OCI-LY1 (cell line): ENCODE measurements around the gene AIRE.
A peak's percentile ranks its signal among the peaks of the same experiment; 100 is the strongest.
"Not testable (repeated sequence)": the region's sequence is repeated elsewhere in the genome, so short reads cannot be mapped to it uniquely, and the experiment has no call there.

Experiments used
- H2AFZ ChIP-seq: fragments of 200-600 bp; sonication (generic), shearing (Covaris generic); 2 replicates; pipeline ENCODE4 v1.6.0; 2014; ENCODE audit warnings: antibody characterized with exemption, mild to moderate bottlenecking, low read length
- H3F3A ChIP-seq: fragments of 200-600 bp; sonication (generic), shearing (Covaris generic); 2 replicates; pipeline ENCODE4 v1.6.0; 2014; ENCODE audit warnings: mild to moderate bottlenecking, antibody characterized with exemption, low read length, moderate library complexity; ENCODE audit not compliant: insufficient read depth
- H3K27ac ChIP-seq: fragments of 200-600 bp; sonication (generic); 2 replicates; pipeline ENCODE4 v1.5.1; 2014; ENCODE audit warnings: low read length, mixed run types, mild to moderate bottlenecking, low read depth; ENCODE audit not compliant: poor library complexity, severe bottlenecking
- H3K27me3 ChIP-seq: fragments of 200-600 bp; sonication (generic); 2 replicates; pipeline ENCODE4 v1.6.0; 2014; ENCODE audit warnings: antibody characterized with exemption, mild to moderate bottlenecking, low read length, moderate library complexity; ENCODE audit not compliant: insufficient read depth
- H3K36me3 ChIP-seq: fragments of 200-600 bp; sonication (generic); 2 replicates; pipeline ENCODE4 v1.6.1; 2014; ENCODE audit warnings: mild to moderate bottlenecking, antibody characterized with exemption, low read length, moderate library complexity, mixed read lengths; ENCODE audit not compliant: insufficient read depth
- H3K4me1 ChIP-seq: fragments of 200-600 bp; sonication (generic); 2 replicates; pipeline ENCODE4 v1.5.1; 2014; ENCODE audit warnings: mild to moderate bottlenecking, low read length, moderate library complexity; ENCODE audit not compliant: insufficient read depth, severe bottlenecking
- H3K4me2 ChIP-seq: fragments of 200-600 bp; sonication (generic), shearing (Covaris generic); 2 replicates; pipeline ENCODE4 v1.6.1; 2014; ENCODE audit warnings: low read length
- H3K4me3 ChIP-seq: fragments of 200-600 bp; sonication (generic); 2 replicates; pipeline ENCODE4 v1.5.1; 2014; ENCODE audit warnings: low read length, low read depth, mild to moderate bottlenecking, mixed read lengths; ENCODE audit not compliant: poor library complexity, severe bottlenecking
- H3K79me2 ChIP-seq: fragments of 200-600 bp; shearing (Covaris generic); 2 replicates; pipeline ENCODE4 v1.6.1; 2016; ENCODE audit warnings: mixed run types, low read length, mixed read lengths; ENCODE audit not compliant: insufficient read depth
- H3K9ac ChIP-seq: fragments of 200-600 bp; sonication (generic), shearing (Covaris generic); 2 replicates; pipeline ENCODE4 v1.6.1; 2014; ENCODE audit warnings: mild to moderate bottlenecking, low read length, mixed read lengths
- H3K9me2 ChIP-seq: fragments of 200-600 bp; sonication (generic), shearing (Covaris generic); 2 replicates; pipeline ENCODE4 v1.6.1; 2014; ENCODE audit warnings: low read depth, mild to moderate bottlenecking, low read length, mixed read lengths
- H3K9me3 ChIP-seq: fragments of 200-600 bp; shearing (Covaris generic); 2 replicates; pipeline ENCODE4 v1.6.1; 2014; ENCODE audit warnings: low read length, mixed read lengths
- H4K20me1 ChIP-seq: fragments of 200-600 bp; sonication (generic), shearing (Covaris generic); 2 replicates; pipeline ENCODE4 v1.6.0; 2016; ENCODE audit warnings: mild to moderate bottlenecking, low read length; ENCODE audit not compliant: insufficient read depth
- CTCF ChIP-seq: fragments of 200-600 bp; sonication (generic), shearing (Covaris generic); IDR thresholded peaks from 2 replicates; pipeline ENCODE4 v1.5.1; 2017; ENCODE audit warnings: mild to moderate bottlenecking, antibody characterized with exemption, low read length, moderate library complexity, mixed read lengths
- EZH2 ChIP-seq: fragments of 200-600 bp; sonication (generic), shearing (Covaris generic); IDR thresholded peaks from 2 replicates; pipeline ENCODE4 v1.8.0; 2017; ENCODE audit warnings: borderline replicate concordance, mixed run types, mild to moderate bottlenecking, antibody characterized with exemption, low read length, moderate library complexity, mixed read lengths

Gene AIRE

DNA sequence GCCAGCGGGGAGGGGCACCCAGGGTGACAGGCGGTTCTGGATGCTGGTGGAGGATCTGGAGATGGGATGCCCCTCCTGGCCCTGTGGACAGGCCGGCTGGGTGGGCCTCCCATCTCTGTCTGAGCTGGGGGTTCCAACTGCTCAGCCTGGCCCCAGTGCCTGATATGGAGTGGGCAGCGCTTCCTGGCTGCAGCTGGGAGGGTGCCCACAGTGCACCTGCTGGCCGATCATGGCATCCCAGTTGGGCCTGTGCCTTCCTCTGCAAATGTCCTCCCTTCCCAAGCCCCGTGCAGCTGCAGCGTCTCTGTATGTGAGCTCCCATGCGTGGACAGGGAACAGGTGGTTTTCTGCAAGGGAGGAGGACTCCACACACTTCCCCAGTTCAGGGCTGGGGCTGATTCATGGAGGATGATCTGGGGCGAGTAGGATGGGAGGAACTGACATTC, 16.3 kb downstream of the AIRE start:
- H3K9me3 ChIP-seq = no peaks in the 10 kb centered on the region
- peaks cover 45% of the 10 kb centered on the region for H3K4me1 ChIP-seq
- H3K79me2 ChIP-seq = no peaks in the 10 kb centered on the region
- no peaks in the 10 kb centered on the region for H4K20me1 ChIP-seq
- H3K27me3 ChIP-seq = no peaks in the 10 kb centered on the region
- no peaks in the 10 kb centered on the region for H3K9me2 ChIP-seq
- H3K27ac ChIP-seq = peak overlapping the region; percentile 64
- no peak overlapping the region for H2AFZ ChIP-seq
- TF ChIP-seq EZH2 = no peak
- TF ChIP-seq CTCF = no peak
- H3F3A ChIP-seq = no peaks in the 10 kb centered on the region
- peak overlapping the region; percentile 74; the same call in 1 of the 2 replicates for H3K9ac ChIP-seq
- H3K4me3 ChIP-seq = peak overlapping the region; percentile 73
- peak overlapping the region; percentile 89 for H3K4me2 ChIP-seq
- H3K36me3 ChIP-seq = peaks cover 5% of the 10 kb centered on the region; the same call in 1 of the 2 replicates

- not testable (repeated sequence) for H4K20me1 ChIP-seq, H3K79me2 ChIP-seq, H2AFZ ChIP-seq, H3F3A ChIP-seq, H3K27me3 ChIP-seq, H3K9me2 ChIP-seq, H3K9me3 ChIP-seq
- Histone ChIP-seq H3K4me2 (peak overlapping the region; percentile 89), H3K27ac (peak overlapping the region; percentile 64), H3K9ac (peak overlapping the region; percentile 74; the same call in 1 of the 2 replicates), H3K4me1 (peaks cover 45% of the 10 kb centered on the region), H3K4me3 (peak overlapping the region; percentile 73), H3K36me3 (peaks cover 11% of the 10 kb centered on the region; the same call in 1 of the 2 replicates)
- TF ChIP-seq CTCF = peak; percentile 32; the same call in 1 of the 2 replicates
These were observed 17.1 kb downstream of the AIRE start for GRCh38 chr21:44302573-44303401.

DNA sequence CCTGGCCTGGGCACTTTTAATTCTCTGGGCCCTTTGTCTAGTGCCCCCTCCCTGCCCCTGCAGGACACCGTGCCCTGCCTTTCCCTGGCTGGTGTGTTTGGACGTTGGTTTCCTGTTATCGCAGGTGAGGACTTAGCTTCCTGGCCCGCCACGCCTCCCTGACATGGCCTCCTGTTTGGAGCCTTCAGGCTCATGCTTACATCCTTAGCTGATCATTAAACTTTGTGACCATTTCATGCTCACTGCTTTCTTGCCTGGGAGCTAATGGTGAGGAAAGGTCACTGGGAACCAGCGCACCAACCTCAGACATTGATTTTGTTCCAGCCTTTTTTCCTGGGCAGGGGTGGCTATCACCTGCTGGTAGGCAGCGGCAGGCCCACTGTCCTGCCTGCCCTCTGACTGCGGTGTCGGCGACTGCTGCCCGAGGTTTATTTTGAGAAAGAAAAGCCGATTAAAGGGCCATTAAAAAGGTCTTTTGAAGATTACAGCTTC, 17.9 kb downstream of the AIRE start:
- Histone ChIP-seq H3K9ac (no peak overlapping the region), H3K27ac (peak overlapping the region; percentile 38), H2AFZ (no peak overlapping the region), H3K79me2 (no peaks in the 10 kb centered on the region), H3K4me1 (peaks cover 45% of the 10 kb centered on the region), H3K27me3 (no peaks in the 10 kb centered on the region), H3K4me2 (no peak overlapping the region; the same call in 1 of the 2 replicates), H4K20me1 (no peaks in the 10 kb centered on the region), H3F3A (no peaks in the 10 kb centered on the region), H3K9me3 (no peaks in the 10 kb centered on the region), H3K9me2 (no peaks in the 10 kb centered on the region), H3K4me3 (no peak overlapping the region), H3K36me3 (peaks cover 13% of the 10 kb centered on the region; the same call in 1 of the 2 replicates)
- TF ChIP-seq CTCF (no peak), EZH2 (no peak)
